BE2C (cell line): ENCODE results near the gene SLC2A13.

Experiments used
- DNase-seq: peaks from one replicate; pipeline ENCODE4 v3.0.0-alpha.2; 2020
- H3K27me3 ChIP-seq: fragments of 250-450 bp; sonication (Bioruptor Pico); 2 replicates; pipeline ENCODE4 v1.5.1; 2020; ENCODE audit warnings: mild to moderate bottlenecking
- H3K36me3 ChIP-seq: fragments of 250-450 bp; sonication (Bioruptor Pico); 2 replicates; pipeline ENCODE4 v1.5.1; 2020; ENCODE audit warnings: mild to moderate bottlenecking
- H3K4me1 ChIP-seq: fragments of 250-450 bp; sonication (Bioruptor Pico); 2 replicates; pipeline ENCODE4 v1.5.1; 2020
- H3K4me3 ChIP-seq: 2 replicates; pipeline ENCODE4 v1.5.1; 2011; ENCODE audit warnings: low read depth, low read length
- H3K9me3 ChIP-seq: fragments of 250-450 bp; sonication (Bioruptor Pico); 2 replicates; pipeline ENCODE4 v1.5.1; 2020
- CTCF ChIP-seq: IDR thresholded peaks from 2 replicates; pipeline ENCODE4 v1.5.1; 2012; ENCODE audit warnings: mild to moderate bottlenecking, low read depth, low read length

The SLC2A13 gene

GRCh38 chr12:40104461-40105264 lies 1.2 kb downstream of the SLC2A13 start:
- no peak for TF ChIP-seq CTCF
- Histone ChIP-seq H3K9me3 (no peaks in the 10 kb centered on the region), H3K4me1 (no peaks in the 10 kb centered on the region), H3K36me3 (no peaks in the 10 kb centered on the region), H3K4me3 (peak overlapping the region; percentile 64), H3K27me3 (peaks cover 11% of the 10 kb centered on the region)
- DNase-seq, result no peak

- TF ChIP-seq CTCF, result no peak
- no peak for DNase-seq
- H3K9me3 ChIP-seq, result no peaks in the 10 kb centered on the region
- peaks cover 11% of the 10 kb centered on the region for H3K27me3 ChIP-seq
- H3K4me1 ChIP-seq, result no peaks in the 10 kb centered on the region
- H3K4me3 ChIP-seq, result no peak overlapping the region
- H3K36me3 ChIP-seq, result no peaks in the 10 kb centered on the region
Measured at GRCh38 chr12:40103043-40103442, 2.8 kb downstream of the SLC2A13 start.

GRCh38 chr12:40101747-40102146 lies 4.1 kb downstream of the SLC2A13 start:
- no peaks in the 10 kb centered on the region for H3K9me3 ChIP-seq
- no peak for TF ChIP-seq CTCF
- H3K27me3 ChIP-seq, result peaks cover 11% of the 10 kb centered on the region
- no peak overlapping the region for H3K4me3 ChIP-seq
- H3K36me3 ChIP-seq, result no peaks in the 10 kb centered on the region
- no peaks in the 10 kb centered on the region for H3K4me1 ChIP-seq
- no peak for DNase-seq

- Histone ChIP-seq H3K9me3 (no peaks in the 10 kb centered on the region), H3K4me1 (no peaks in the 10 kb centered on the region), H3K36me3 (no peaks in the 10 kb centered on the region), H3K27me3 (peaks cover 6% of the 10 kb centered on the region; the same call in 1 of the 2 replicates), H3K4me3 (no peak overlapping the region)
- no peak for DNase-seq
- no peak for TF ChIP-seq CTCF
Measured at GRCh38 chr12:40099423-40099853, 6.4 kb downstream of the SLC2A13 start.

- Histone ChIP-seq H3K36me3 (no peaks in the 10 kb centered on the region), H3K4me3 (no peak overlapping the region), H3K27me3 (peaks cover 6% of the 10 kb centered on the region; the same call in 1 of the 2 replicates), H3K4me1 (no peaks in the 10 kb centered on the region), H3K9me3 (no peaks in the 10 kb centered on the region)
- no peak for TF ChIP-seq CTCF
- DNase-seq, result no peak
Measured at GRCh38 chr12:40098406-40099145, 7.3 kb downstream of the SLC2A13 start.

GRCh38 chr12:40093512-40093911 lies 12.4 kb downstream of the SLC2A13 start:
- TF ChIP-seq CTCF, result no peak
- Histone ChIP-seq H3K27me3 (peaks cover 12% of the 10 kb centered on the region), H3K9me3 (no peaks in the 10 kb centered on the region), H3K4me3 (no peak overlapping the region), H3K4me1 (no peaks in the 10 kb centered on the region), H3K36me3 (no peaks in the 10 kb centered on the region)
- DNase-seq, result no peak
